ENCODE measurements around the gene SLC46A1.

The SLC46A1 gene

GRCh38 chr17:28385037-28385400 is 21.0 kb downstream of the SLC46A1 start:
- intact Hi-C loops (cut with DNase I) = no loop called here
- DNase-seq = no peak

GRCh38 chr17:28384281-28385036 is 21.6 kb downstream of the SLC46A1 start:
- peak in 5 of 10 donors; percentile 30 to 79 (median 49) for DNase-seq
- intact Hi-C loops (cut with DNase I) = no loop called here

DNA sequence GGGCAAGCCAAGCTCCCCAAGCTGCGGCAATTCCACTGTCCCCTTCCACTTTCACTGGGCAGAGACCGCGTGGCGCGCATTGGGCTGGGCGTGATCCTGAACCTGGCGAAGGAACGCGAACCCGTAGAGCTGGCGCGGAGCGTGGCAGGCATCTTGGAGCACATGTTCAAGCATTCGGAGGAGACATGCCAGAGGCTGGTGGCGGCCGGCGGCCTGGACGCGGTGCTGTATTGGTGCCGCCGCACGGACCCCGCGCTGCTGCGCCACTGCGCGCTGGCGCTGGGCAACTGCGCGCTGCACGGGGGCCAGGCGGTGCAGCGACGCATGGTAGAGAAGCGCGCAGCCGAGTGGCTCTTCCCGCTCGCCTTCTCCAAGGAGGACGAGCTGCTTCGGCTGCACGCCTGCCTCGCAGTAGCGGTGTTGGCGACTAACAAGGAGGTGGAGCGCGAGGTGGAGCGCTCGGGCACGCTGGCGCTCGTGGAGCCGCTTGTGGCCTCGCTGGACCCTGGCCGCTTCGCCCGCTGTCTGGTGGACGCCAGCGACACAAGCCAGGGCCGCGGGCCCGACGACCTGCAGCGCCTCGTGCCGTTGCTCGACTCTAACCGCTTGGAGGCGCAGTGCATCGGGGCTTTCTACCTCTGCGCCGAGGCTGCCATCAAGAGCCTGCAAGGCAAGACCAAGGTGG is 24.7 kb downstream of the SLC46A1 start:
- peak in 7 of 10 donors; percentile 36 to 92 (median 65) for DNase-seq
- intact Hi-C loops (cut with DNase I) = no loop called here

DNA sequence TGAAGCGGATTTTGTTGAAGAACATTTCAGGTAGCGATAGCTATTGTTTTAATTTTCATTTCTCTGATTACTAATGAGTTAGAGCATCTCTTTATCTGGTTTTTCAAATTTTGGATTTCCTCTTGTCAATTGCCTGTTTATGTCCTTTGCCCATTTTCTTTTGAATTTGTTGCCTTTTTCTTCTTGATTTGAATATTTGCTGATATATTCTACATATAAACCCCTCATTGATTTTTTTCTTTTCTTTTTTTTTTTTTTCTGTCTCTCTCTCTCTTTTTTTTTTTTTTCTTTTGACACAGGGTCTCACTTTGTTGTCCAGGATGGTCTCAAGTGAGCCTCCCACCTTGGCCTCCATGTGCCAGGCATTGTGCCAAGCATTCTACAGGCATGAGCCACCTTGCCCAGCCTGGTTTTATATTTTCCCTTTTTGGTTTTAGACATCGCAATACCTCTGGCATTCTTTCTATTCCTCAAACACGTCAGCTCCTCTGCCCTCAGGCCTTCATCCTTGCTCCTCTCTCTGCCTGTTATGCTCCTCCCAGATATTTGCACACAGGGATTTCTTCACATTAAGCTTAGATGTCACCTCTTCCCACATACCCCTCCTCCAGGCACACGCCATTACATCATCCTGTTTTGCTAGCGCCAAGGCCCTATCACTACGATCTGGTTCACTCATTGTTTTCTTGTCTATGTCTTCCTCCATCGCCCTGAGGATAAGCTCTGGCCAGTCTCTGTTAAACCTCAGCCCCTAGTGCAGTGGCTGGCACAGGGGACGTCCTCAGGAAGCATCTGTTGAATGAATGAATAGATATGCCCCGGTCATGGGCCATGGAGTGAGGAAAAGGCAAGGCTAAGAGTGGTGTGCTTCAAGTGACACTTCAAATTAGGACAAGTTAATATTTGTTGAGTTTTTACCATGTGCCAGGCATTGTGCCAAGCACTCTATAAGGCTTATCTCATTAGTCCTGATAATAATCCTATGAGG is 25.9 kb downstream of the SLC46A1 start:
- peak in 1 of 10 donors; percentile 69 for DNase-seq
- intact Hi-C loops (cut with DNase I) = no loop called here

- intact Hi-C loops (cut with DNase I) = no loop called here
Measured at GRCh38 chr17:28372945-28373274, 33.1 kb downstream of the SLC46A1 start.

DNA sequence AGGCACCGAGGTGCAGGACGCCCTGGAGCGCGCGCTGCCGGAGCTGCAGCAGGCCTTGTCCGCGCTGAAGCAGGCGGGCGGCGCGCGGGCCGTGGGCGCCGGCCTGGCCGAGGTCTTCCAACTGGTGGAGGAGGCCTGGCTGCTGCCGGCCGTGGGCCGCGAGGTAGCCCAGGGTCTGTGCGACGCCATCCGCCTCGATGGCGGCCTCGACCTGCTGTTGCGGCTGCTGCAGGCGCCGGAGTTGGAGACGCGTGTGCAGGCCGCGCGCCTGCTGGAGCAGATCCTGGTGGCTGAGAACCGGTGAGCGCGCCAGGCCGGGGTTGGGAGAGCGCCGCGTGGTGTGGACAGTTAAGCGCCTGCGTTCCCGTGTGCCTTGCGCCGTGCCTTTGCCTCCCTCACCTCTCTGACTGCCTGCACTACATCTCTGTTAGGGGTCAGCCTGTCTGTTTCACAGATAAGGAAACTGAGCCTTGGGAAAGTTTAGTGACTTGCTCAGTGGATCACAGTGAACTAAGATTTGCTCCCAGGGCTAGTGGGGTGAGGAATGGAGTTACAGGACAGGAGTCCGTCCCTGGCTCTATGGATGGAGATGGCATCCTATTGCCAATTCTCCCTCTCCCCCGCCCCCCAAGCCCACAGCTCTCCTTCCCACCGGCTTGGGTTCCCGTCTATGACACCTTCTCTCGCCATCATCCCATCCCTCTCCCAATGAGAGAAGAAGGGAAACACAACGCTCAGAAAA is 33.6 kb downstream of the SLC46A1 start:
- intact Hi-C loops (cut with DNase I) = no loop called here
- DNase-seq = peak in 8 of 10 donors; percentile 27 to 93 (median 42)

More at GRCh38 chr17:28372945-28373274, 33.1 kb downstream of the SLC46A1 start:
- DNase-seq = peak in 2 of 10 donors; percentile 56 to 62

DNA sequence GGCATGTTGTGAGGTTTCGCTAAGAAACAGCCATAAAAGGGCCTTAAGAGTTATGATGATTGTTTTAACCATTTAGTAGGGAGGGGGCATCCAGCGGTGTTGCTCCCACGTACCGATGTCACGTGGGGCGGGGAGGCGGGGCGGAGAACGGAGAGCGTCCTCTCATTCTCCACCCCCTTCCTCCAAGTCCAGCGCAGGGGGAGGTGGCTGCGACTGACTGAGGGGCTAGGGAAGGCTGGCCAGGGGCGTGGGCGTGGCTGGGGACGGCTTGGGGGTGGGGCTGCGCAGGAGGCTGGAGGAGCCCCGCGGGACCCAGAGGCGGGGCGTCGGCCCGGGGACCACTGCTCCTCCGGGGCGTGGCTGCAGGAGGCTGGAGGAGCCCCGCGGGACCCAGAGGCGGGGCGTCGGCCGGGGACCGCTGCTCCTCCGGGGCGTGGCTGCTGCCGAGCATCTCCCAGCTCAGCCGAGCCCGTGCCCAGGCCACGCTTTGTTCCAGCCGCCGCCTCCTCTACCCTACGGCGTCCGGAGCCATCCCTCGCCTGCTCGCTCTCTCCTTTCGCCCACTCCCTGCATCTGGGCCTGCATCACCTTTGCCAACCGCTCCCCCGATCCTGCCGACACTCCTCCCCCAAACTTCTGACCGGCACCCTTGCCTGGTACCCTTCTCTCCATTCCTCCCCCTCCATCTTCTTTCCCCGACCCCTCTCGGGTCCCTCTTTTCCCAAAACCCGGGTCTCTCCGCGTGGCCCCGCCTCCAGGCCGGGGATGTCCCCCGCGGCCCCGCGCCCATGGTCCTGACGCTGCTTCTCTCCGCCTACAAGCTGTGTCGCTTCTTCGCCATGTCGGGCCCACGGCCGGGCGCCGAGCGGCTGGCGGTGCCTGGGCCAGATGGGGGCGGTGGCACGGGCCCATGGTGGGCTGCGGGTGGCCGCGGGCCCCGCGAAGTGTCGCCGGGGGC is 34.5 kb downstream of the SLC46A1 start, which contains the start of gene SARM1:
SARM1 (plus strand) TSS at position 450 of the 958 bp plus-strand sequence; CDS start at position 789, 339 bp downstream.
- intact Hi-C loops (cut with DNase I) = no loop called here

DNA sequence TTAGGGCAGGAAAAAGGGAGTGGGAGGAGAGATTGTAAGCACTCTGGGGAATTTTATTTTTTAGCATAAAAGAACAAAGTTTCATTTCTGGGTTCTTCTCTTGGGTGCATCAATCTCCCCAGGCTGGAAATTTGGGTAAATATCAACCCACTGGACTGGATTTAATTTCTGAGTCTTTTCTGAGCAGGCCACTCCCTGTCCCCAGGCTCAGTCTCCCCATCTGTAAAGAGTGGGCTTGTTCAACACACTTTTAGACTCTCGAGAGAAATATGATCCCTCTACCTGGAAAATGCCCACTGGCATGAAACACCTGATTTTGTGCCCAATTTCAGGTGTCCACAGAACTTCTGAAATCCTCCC is 35.3 kb downstream of the SLC46A1 start:
- no peak for DNase-seq
- intact Hi-C loops (cut with DNase I) = no loop called here

More for the DNA sequence above, 34.5 kb downstream of the SLC46A1 start, which contains the start of gene SARM1:
- peak; percentile 69 to 98 (median 85) for DNase-seq

GRCh38 chr17:28370035-28370743 is 35.8 kb downstream of the SLC46A1 start, which contains the start of gene VTN:
Gene VTN (minus strand): TSS chr17:28370307. CDS start chr17:28370203, 104 bp downstream.
- DNase-seq = peak in 3 of 10 donors; percentile 52 to 81 (median 69)
- intact Hi-C loops (cut with DNase I) = no loop called here

DNA sequence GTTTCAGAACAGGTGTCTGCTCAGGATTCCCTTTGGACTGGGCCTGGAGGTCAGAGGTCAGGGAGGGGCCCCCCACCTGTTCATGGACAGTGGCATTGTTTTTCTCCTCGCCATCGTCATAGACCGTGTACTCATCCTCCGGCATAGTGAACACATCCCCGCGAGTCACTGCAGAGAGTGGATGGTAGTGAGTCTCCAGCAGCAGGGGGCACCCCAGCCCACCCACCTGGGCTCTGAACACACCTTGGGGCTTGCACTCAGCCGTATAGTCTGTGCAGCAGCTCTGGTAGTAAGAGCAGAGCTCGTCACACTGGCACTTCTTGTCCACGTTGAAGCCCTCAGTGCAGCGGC is 36.4 kb downstream of the SLC46A1 start:
- intact Hi-C loops (cut with DNase I) = no loop called here
- peak in 1 of 10 donors; percentile 48 for DNase-seq

- peak in 1 of 10 donors; percentile 44 for DNase-seq
- intact Hi-C loops (cut with DNase I) = no loop called here
Measured at GRCh38 chr17:28368915-28369683, 36.9 kb downstream of the SLC46A1 start.

- peak in 1 of 10 donors; percentile 81 for DNase-seq
Measured at GRCh38 chr17:28368306-28368831, 37.6 kb downstream of the SLC46A1 start.

DNA sequence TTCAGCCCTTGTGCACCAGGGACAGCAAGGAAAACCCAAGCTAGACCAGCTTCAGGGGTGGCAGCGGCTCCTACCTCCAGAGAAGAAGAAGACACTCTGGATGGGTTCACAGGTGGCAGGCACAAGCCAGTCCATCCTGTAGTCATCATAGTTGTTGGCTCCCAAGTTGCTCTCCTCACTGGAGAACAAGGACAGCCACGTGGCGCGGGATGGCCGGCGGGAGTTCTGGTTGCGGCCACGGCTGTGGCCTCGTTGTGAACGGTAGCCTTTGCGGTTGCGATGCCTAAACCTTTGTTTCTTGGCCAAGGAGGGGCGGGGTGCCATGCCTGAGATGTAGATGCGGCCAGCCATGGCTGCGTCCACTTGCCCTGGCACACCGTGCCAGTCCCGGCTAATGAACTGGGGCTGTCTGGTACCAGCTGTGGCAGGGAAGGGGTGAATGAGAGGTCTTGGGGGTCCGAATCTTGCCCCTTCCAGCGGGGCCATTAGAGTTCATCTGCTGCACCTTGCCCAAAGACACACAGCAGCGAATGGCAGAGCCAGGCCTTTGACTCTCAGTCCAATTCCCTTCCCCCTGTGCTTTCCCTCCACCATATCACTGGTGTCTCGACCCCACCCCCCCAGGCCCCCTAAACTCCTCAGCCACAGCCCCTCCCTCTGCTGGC is 38.2 kb downstream of the SLC46A1 start:
- DNase-seq = peak in 2 of 10 donors; percentile 49 to 50
- intact Hi-C loops (cut with DNase I) = no loop called here

More at GRCh38 chr17:28368306-28368831, 37.6 kb downstream of the SLC46A1 start:
- intact Hi-C loops (cut with DNase I) = no loop called here

DNA sequence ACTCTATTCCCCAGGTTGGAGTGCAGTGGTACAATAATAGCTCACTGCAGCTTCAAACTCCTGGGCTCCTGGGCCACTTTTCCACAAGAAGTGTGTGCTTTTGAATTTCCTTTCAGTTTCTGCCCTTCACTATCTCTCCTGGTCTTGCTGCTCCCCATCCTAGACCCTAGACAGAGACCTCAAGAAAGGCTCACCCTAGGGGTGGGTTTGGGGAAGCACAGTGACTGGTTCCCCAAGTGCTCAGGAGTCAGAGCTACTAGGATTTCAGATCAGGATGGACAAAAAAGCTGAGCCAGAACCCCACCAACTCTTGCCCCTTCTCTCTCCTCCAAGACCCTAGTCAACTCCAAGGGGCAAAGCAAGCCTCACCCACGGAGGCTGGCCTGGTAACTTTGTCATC is 39.4 kb downstream of the SLC46A1 start:
- DNase-seq = no peak
- intact Hi-C loops (cut with DNase I) = no loop called here

DNA sequence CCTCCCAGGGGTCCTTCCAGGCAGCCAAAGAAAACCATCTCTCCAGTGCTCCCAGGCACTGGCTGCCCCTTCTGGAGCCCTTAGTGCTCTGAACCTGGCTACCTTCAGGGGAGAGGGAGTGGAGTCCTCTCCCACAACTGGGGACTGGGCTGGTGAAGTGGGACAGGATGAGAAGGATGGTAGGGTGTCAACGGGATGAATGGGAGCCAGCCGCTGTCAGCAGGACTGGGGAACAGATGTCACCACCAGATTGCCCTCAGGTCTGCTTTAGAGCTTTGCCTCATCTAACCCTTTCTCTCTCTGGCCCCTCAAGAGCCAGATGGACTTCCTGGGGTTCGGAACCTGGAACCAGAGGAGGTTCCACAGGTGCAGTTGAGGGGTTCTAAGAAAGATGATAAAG is 40.5 kb downstream of the SLC46A1 start:
- intact Hi-C loops (cut with DNase I) = no loop called here
- DNase-seq = no peak

DNA sequence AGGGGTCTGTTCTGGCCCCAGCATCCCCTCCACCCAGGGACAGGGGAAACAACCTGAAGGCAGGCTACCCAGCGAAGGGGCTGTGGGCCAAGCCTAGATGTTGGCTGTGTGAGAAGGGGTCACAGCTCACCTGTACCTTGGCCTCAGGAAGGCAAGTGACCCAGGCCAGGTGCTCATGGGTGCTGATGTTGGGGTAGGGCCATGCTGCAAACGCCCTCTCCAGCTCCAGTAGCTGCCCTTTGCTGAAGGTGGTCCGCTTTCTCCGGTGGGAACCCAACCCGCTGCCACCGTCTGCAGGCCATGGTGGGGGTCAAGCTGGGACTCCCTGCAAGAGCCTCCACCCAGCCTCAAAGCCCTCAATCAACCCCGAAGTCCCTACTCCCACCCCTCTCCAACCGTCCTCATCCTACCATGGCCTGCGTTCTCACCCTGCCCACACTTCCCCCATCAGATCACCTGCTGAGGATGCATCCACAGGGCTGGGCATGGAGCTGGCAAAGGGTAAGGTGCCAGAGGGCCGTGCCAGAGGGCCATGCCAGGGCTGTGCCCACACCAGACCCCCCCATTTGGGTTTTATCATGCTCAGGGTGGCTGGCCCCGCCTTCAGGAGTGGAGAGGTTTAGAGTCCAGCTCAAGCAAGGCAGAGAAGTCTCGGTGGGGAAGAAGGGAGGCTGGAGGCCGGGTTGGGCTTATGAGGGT is 41.2 kb downstream of the SLC46A1 start, which contains the start of gene SEBOX:
SEBOX (minus strand) TSS at position 535 of the 699 bp plus-strand sequence; CDS start at position 487, 48 bp downstream.
- intact Hi-C loops (cut with DNase I) = no loop called here
- peak in 2 of 10 donors; percentile 19 to 77 for DNase-seq

Measured in posterior cingulate gyrus (tissue), 11 donors.